Right forelimb (tissue), 1 donor: ENCODE data around the gene NUS1.
"Not testable (repeated sequence)": the region's sequence is repeated elsewhere in the genome, so short reads cannot be mapped to it uniquely, and the experiment has no call there.

ENCODE experiments used
- DNase-seq: peaks from one replicate; pipeline ENCODE4 v3.0.0-alpha.2; 2018

NUS1 gene

GRCh38 chr6:117721520-117721919, 46.3 kb downstream of the NUS1 start:
- DNase-seq: not testable (repeated sequence)

DNA sequence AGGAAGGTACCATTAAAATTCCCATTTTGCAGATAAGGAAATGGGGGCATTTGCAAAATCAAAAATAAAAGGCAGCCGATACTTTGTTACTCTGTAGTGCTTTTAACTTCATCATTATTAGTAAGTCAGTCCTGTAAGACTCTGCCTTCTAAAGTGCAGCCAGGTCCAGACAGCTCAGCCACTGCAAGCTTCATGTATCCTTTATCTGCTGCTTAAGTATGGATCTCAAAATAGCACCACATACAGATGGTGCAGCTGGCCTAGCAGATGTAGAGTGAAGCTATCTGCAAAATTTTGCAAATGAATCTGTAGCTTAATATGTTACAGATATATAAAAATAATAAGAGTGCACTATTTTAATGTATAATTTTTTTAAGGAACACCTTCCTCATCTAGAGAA, 53.4 kb downstream of the NUS1 start:
- DNase-seq: no peak

- DNase-seq: no peak
Measured at GRCh38 chr6:117729613-117730012, 54.3 kb downstream of the NUS1 start.

GRCh38 chr6:117733341-117733740, 58.1 kb downstream of the NUS1 start:
- DNase-seq: no peak

GRCh38 chr6:117739869-117740268, 64.6 kb downstream of the NUS1 start:
- DNase-seq: no peak

DNA sequence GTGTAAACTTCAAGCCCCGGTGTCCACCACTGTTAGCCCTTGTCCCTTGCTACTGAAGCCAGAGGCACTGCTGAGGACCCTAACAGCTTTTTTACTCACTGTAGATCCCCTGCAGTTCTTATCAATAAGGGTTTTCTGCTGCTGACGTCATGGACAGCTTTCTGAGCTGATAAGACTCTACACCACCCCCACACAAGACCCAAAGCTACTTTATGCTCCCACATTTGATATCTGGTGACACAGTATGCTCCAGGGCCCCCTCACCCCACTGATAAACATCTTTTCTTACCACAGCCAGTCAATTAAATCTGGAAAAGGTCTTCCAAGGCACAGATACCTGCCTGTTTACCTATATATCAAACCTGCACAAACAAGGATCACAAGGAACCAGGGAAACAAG, 65.3 kb downstream of the NUS1 start:
- DNase-seq: no peak

- DNase-seq: not testable (repeated sequence)
Measured at GRCh38 chr6:117750675-117751074, 75.4 kb downstream of the NUS1 start.
